Effector memory CD4-positive, alpha-beta T cell (primary cell): Measurements from ENCODE around the gene ALPG.
A peak's percentile ranks its signal among the peaks of the same experiment; 100 is the strongest.
"Not testable (repeated sequence)": the region's sequence is repeated elsewhere in the genome, so short reads cannot be mapped to it uniquely, and the experiment has no call there.

ENCODE experiments used
- DNase-seq, 3 donors: peaks; one replicate each; pipeline ENCODE4 v3.0.0-alpha.2; 2020
- H3K27ac ChIP-seq: 2 replicates; pipeline ENCODE4 v1.7.0; 2013; ENCODE audit warnings: mild to moderate bottlenecking, low read length, moderate library complexity; ENCODE audit not compliant: insufficient read depth, poor library complexity, severe bottlenecking
- H3K27me3 ChIP-seq: replicated peaks from 2 replicates; pipeline ENCODE4 v1.7.0; 2013; ENCODE audit warnings: mild to moderate bottlenecking, low read length; ENCODE audit not compliant: insufficient read depth, control insufficient read depth, poor library complexity, severe bottlenecking
- H3K36me3 ChIP-seq: 2 replicates; pipeline ENCODE4 v1.7.0; 2013; ENCODE audit warnings: mild to moderate bottlenecking, low read length, moderate library complexity; ENCODE audit not compliant: control insufficient read depth, insufficient read depth
- H3K4me1 ChIP-seq: 2 replicates; pipeline ENCODE4 v1.7.0; 2013; ENCODE audit warnings: low read length, mild to moderate bottlenecking; ENCODE audit not compliant: control insufficient read depth, insufficient read depth, poor library complexity, severe bottlenecking
- H3K4me3 ChIP-seq: 2 replicates; pipeline ENCODE4 v1.7.0; 2013; ENCODE audit warnings: low read length, low read depth, mild to moderate bottlenecking; ENCODE audit not compliant: insufficient read depth, poor library complexity, severe bottlenecking
- H3K9me3 ChIP-seq: 2 replicates; pipeline ENCODE4 v1.7.0; 2013; ENCODE audit warnings: mild to moderate bottlenecking, low read length, moderate library complexity; ENCODE audit not compliant: control insufficient read depth
- total RNA-seq, 3 donors: gene quantifications; one replicate each; lab custom pipeline; 2026; lab: John Stamatoyannopoulos, UW

The ALPG gene
- total RNA-seq = 0 reads per million in 3 donors

DNA sequence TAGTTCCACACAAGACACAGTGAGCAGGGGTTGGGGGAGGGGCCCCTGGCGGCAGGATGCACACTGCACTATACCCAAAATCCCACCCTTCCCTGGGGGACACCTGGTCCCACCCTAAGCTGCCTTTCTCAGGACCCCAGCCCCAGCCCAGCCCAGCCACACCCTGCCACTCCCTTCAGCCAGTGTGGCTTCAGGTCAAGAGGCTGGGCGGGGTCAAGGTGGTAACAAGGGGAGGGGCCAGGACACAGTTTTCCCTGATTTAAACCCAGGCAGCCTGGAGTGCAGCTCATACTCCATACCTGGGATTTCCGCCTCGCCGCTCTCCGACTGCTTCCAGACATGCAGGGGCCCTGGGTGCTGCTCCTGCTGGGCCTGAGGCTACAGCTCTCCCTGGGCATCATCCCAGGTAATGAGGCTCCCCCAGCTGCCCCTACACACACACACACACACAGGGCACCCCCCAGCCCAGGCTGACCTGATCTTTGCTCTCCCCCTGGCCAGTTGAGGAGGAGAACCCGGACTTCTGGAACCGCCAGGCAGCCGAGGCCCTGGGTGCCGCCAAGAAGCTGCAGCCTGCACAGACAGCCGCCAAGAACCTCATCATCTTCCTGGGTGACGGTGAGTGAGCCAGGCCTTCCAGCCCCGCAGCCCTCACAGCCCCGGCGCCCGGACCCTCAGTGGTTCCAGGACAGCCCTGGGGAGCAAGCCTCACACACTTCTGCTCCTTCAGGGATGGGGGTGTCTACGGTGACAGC, at the start of gene ALPG:
TSS of gene ALPG (plus strand) at position 289 of the 755 bp plus-strand sequence. CDS start at position 340, 51 bp downstream.
- Histone ChIP-seq H3K36me3 (no peaks in the 10 kb centered on the region), H3K9me3 (no peaks in the 10 kb centered on the region), H3K4me1 (no peaks in the 10 kb centered on the region), H3K27me3 (no peaks in the 10 kb centered on the region), H3K4me3 (no peak within 1 kb of the TSS), H3K27ac (no peak within 1 kb of the TSS)
- DNase-seq = no peak

DNA sequence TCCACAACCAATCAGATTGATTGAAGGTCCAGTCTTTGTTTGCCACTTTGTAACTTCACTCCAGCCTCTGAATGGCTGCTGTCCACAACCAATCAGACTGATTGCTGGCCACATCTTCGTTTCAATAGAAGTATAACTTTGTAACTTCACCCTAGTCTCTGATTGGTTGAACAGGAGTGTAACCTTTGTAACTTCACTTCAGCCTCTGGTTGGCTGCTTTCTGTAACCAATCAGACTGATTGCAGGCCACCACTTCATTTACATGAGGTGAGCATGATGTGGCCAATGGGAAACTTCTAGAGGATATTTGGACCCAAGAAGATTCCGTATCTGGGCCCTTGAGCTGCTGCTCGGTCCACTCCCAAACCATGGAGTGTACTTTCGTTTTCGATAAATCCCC, 45.0 kb upstream of the ALPG start:
- Histone ChIP-seq H3K36me3 (no peaks in the 10 kb centered on the region), H3K4me3 (no peak overlapping the region), H3K9me3 (no peaks in the 10 kb centered on the region), H3K4me1 (peaks cover 2% of the 10 kb centered on the region), H3K27ac (no peak overlapping the region), H3K27me3 (no peaks in the 10 kb centered on the region)
- no peak for DNase-seq

DNA sequence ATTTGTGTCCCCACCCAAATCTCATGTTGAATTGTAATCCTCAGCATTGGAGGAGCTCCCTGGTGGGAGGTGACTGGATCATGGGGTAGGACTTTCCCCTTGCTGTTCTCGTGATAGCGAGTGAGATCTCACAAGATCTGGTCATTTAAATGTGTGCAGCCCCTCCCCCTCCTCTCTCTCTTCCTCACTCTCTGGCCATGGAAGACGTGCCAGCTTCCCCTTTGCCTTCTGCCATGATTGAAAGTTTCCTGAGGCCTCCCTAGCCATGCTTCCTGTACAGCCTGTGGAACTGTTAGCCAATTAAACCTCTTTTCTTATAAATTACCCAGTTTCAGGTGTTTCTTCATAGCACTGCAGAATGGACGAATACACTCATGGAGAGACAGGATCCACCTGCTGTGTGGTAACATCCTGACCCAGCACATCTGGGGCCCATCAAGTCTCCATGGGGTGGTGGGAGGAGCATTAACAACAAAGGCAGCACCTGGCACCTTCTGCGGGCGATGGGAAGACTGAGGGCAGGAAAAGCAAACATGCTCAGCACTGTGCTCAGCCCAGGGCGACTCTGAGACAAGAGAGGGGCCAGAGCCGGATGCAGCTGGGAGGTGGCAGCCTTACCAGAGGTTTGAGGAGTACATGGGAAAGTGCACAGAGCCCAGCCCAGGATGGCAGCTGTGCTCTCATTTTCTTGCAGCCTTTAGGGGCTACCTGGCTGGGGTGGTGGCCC, 44.3 kb upstream of the ALPG start:
- Histone ChIP-seq H3K27me3 (no peaks in the 10 kb centered on the region), H3K9me3 (no peaks in the 10 kb centered on the region), H3K4me1 (peaks cover 2% of the 10 kb centered on the region), H3K4me3 (no peak overlapping the region), H3K36me3 (no peaks in the 10 kb centered on the region), H3K27ac (no peak overlapping the region)
- DNase-seq = no peak

DNA sequence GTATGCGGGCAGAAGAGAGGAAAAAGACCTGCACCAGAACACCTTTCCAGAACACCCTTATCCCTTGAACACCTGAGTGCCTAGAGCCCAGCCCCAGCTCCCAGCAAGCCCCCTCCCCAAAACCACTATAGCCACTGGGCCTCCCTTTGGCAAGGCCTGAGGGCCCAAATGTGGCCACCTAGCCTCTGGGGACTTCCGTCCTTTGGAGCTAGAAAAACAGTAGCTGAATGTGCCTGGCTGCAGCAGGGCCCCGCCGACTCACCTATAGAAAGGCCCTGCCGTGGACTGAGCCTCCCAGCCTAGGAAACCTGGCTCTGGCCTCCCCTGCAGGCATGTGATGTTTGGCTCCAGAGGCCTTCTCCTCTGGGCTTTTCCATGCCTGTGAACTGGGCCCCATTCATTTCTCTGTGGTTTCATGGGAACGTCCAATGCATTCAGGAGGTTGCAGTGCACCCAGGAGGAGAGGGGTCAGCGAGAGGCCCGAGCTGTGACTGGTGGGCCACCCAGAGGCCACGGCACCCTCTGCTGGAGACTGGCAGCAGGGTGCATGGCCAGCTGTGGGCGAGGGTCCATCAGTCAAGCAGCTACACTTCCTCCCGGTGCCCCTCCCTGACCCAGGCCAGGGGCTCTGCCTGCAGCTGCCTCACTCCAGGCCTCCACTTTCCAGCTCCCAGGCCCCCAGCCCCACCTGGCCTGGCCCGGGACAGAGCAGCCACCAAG, 43.4 kb upstream of the ALPG start:
- not testable (repeated sequence) for H3K36me3 ChIP-seq, H3K27me3 ChIP-seq, DNase-seq, H3K27ac ChIP-seq, H3K4me1 ChIP-seq, H3K9me3 ChIP-seq
- peak overlapping the region; percentile 55 for H3K4me3 ChIP-seq

DNA sequence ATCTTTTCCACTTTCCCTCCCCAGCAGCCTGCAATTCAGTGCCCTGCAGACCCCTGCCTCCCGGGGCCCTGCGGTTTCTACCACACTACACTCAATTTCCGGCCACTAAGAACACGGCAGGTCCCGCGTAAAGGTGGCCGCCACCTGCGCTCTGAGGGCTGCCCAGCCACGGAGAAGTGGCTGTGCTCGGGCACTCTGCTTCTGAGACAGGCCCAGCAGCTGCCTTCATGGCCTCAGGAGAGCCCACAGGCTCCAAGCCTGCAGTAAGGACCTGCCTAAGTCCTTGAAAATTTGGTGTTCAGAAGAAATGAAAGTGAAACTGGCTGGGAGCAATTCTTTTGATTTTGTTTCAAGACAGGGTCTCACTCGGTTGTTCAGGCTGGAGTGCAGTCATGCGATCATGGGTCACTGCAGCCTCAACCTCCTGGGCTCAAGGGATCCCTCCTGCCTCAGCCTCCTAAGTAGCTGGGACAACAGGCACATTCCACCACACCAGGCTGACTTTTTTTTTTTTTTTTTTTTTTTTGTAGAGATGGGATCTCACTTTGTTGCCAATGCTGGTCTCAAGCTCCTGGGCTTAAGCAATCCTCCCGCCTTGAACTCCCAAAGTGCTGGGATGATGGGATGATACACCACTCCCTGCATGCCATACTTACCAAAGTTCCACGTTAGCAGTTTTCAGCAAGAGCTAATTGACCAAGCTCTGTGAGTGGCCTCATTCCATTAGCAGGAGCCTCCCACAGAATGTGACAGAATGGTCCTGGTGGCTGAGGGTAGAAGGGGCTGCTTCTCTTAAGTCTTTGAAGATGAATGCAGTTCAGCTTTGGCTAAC, 42.6 kb upstream of the ALPG start:
- no peaks in the 10 kb centered on the region for H3K9me3 ChIP-seq
- H3K27ac ChIP-seq = no peak overlapping the region
- H3K4me1 ChIP-seq = peaks cover 2% of the 10 kb centered on the region
- no peaks in the 10 kb centered on the region for H3K36me3 ChIP-seq
- DNase-seq = no peak
- H3K4me3 ChIP-seq = peak overlapping the region; percentile 55
- H3K27me3 ChIP-seq = no peaks in the 10 kb centered on the region

DNA sequence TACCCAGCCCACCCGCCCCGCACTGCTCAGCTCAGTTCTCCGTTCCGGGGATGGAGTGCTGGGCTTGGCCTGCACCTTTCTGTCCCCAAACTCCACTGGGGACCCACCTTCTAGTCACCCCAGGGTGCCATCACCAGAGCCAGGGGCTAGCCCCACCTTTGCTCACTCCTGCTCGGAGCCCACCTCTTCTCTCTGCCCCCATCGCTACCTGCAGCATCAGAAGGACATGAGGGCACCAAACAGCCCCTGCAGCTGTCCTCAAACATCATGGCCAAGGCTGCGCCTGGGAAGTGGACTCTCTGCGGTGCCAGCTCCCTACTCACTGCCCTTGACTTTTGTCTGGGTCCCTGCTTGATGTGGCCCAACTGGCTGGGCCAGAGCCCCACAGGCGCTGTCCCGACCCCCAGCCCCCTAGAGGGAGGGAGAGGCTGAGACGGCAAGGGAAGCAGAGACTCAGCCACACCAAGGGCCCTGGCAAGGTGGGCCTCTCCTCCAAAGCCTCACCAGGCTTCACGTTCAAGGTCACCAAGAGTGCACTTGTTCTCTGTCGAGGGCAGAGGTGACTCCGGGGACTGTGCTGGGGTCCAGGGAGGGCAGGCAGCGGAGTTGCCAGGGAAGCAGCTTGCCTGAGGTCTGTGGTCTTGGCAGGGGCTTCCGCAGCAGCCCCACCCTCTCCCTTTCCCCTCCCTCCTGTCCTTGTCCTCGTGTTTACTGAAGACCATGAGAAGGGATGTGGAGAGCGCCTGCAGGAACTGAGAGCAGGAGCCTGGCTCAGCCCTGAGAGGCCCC, 41.6 kb upstream of the ALPG start:
- not testable (repeated sequence) for DNase-seq, H3K36me3 ChIP-seq, H3K4me3 ChIP-seq, H3K27me3 ChIP-seq, H3K27ac ChIP-seq, H3K4me1 ChIP-seq, H3K9me3 ChIP-seq

DNA sequence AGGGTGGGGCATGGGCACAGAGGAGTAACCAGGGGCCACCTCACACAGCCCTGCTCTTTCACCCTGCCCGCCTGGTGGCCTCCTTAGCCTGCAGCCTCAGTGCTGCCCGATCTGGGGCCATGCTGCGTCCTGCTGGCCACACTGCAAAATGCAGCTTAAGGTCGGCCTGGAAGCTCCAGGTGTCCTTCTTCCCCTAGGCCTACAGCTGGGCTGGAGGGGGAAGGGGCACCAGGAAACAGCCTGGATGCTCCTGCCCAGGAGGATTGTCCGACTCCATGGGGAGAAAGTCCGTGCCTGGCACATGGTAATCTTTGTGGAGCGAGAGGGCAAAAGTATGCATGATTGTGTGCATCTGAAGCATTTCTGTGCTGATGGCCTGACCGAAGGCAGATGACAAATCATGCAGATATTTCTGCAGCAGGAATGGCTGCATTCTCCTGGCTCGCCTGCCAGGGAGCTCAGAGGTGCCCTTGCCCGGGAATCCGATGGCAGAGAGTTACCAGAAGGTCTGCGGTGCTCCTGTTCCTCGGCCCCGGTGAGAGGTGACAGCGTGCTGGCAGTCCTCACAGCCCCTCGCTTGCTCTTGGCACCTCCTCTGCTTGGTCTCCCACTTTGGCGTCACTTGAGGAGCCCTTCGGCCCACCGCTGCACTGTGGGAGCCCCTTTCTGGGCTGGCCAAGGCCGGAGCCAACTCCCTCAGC, 40.9 kb upstream of the ALPG start:
- H3K4me1 ChIP-seq = peaks cover 2% of the 10 kb centered on the region

DNA sequence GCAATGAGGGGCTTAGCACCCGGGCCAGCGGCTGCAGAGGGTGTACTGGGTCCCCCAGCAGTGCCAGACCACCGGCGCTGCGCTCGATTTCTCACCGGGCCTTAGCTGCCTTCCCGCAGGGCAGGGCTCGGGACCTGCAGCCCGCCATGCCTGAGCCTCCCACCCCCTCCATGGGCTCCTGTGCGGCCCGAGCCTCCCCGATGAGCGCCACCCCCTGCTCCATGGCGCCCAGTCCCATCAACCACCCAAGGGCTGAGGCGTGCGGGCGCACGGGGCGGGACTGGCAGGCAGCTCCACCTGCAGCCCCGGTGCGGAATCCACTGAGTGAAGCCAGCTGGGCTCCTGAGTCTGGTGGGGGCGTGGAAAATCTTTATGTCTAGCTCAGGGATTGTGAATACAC, 40.2 kb upstream of the ALPG start:
- not testable (repeated sequence) for H3K4me1 ChIP-seq, H3K9me3 ChIP-seq, H3K36me3 ChIP-seq, H3K4me3 ChIP-seq, H3K27me3 ChIP-seq, DNase-seq, H3K27ac ChIP-seq

More for the DNA sequence above, 40.9 kb upstream of the ALPG start:
- H3K4me3 ChIP-seq = no peak overlapping the region
- H3K27ac ChIP-seq = no peak overlapping the region
- no peak for DNase-seq
- H3K9me3 ChIP-seq = no peaks in the 10 kb centered on the region
- no peaks in the 10 kb centered on the region for H3K27me3 ChIP-seq
- H3K36me3 ChIP-seq = no peaks in the 10 kb centered on the region
